Gastrocnemius medialis (tissue), 4 donors: Measurements from ENCODE around the gene SFSWAP.

Source experiments
- CTCF ChIP-seq, 5 experiments: fragments of 450-650 bp in 3 of 5; fragments of 200-600 bp in 2 of 5; sonication (generic) in 2 of 5; IDR thresholded peaks in 4 of 5; conservative IDR thresholded peaks in 1 of 5; 1 replicate in 4 of 5; 2 replicates in 1 of 5; pipeline ENCODE4 v1.5.1; 2016 to 2019; ENCODE audit warnings: antibody characterized with exemption in 5 of 5, mild to moderate bottlenecking in 3 of 5, moderate library complexity in 3 of 5
- POLR2A ChIP-seq, 2 donors: fragments of 450-650 bp; IDR thresholded peaks; one replicate each; pipeline ENCODE4 v1.6.1; 2017; ENCODE audit warnings: antibody characterized with exemption in 2 of 2, mild to moderate bottlenecking in 2 of 2, moderate library complexity in 2 of 2

- TF ChIP-seq POLR2A (IDR thresholded peaks at IDR 0.05), result no peak
- TF ChIP-seq CTCF (IDR thresholded peaks at IDR 0.05 in 4 of 5, conservative IDR thresholded peaks at IDR 0.05 in 1 of 5), result no peak
Observed at GRCh38 chr12:131728720-131729119, 17.8 kb downstream of the SFSWAP start.
